GM19035 (cell line): Measurements from ENCODE around the gene LAMA1.

ENCODE experiments used
- ATAC-seq: cut with Tn5 transposase; IDR thresholded peaks from one replicate; pipeline ENCODE4 v1.9.1; 2021; ENCODE audit not compliant: unreplicated experiment

LAMA1 gene

DNA sequence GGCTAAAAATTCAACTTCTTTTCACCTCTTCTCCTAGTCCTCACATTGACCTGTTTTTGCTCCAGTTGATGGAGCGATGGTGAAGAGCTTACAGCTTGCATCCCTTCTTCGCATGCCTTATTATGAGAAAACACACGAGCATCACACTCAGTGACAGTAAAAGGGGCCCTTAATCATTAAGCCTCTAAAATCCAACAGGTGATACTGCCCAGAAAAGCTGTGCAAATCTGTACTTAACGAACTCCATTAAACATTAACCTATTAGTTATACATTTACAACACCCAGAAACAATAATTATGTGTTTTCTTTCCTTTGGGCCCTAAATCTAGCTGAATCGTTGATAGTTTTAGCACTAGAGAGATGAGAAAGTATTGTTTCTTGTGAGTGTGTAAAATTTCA, 54.8 kb downstream of the LAMA1 start:
- ATAC-seq: no peak

DNA sequence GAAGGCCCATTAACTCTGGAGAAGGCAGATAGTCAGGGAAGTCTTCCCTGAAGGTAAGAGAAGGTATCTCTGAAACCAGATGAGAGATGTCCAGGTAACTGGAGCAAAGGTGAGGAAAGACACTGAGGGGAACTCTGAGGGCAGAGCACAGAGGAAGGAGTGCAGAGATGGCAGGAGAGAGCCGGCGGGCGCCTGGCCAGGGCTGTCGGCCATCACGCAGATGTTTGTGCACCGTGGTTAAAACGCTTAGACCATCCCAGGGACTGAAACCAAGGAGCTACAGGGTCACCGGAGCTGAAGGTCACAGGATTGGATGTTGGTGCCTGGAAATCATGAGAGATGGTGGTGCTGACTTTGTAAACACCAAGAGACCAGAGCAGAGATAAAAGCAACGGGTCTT, 55.4 kb downstream of the LAMA1 start:
- no peak for ATAC-seq

DNA sequence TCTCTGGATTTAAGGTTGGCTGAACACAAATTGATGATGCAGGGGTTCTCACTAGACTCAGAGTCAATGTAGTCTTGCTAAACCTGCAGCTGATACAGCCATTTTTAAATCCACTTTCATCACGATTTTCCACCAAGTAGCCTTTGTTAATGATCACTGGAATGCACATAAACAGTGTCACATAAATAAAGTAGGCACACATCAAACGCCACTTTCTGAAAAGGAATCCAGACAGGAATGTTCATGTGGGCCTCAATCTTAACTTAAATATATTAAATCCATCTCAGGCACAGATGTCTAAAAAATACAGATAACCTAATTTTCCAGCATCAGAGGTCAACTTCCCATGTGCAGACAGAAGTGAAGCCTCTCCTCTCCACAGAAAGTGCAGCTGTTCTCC, 58.3 kb downstream of the LAMA1 start:
- no peak for ATAC-seq

DNA sequence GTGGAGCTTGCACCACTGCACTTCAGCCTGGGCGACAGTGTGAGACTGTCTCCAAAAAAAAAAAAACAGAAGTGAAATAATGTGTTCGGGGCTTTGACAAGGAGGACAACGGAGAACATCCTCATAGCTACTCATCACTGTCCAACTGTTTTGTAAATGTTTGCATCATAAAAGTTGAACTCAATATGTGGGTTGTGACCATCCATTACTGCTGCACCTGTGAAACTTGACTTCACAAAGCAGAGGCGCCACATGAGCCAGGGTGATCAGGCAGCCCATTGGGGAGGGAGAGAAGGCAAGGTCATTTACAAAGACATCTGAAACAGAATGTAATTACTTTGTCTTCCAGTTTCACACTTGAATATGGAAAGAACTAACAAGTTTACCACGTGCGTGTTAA, 61.6 kb downstream of the LAMA1 start:
- no peak for ATAC-seq

DNA sequence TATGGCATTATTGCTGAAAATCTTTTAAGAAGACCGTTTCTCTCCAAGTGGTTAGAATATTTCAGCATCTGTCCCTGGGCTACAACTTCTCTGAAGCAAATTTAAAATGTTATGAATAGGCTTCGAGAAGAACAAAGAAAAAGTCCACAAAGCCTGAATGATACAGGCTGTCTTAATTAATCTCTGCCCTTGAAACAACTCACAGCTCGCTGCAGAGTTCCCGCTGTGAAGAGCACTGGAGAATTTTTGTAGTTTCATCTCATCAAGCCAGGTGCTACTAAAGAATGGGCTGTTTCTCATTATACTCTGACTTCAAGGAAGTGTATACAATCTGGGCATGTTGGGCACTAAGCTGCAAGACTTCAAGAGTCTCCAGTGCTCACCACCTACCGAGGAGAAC, 67.6 kb downstream of the LAMA1 start:
- no peak for ATAC-seq

DNA sequence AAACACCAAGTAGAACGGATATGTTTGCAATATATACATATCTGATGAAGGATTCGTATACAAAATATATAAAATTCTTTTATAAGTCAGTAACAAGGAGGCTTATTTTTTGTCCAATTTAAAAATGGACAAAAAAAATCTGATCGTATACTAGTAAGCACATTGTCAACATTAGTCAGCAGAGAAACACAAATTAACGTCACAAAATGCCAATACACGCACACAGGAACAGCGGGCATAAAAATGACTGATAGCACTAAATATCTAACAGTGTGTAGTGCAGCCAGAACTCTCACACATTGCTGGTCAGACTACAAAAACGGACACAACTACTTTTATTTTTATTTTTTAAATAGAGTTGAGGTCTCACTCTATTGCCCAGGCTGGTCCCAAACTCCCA, 69.5 kb downstream of the LAMA1 start:
- ATAC-seq: no peak

DNA sequence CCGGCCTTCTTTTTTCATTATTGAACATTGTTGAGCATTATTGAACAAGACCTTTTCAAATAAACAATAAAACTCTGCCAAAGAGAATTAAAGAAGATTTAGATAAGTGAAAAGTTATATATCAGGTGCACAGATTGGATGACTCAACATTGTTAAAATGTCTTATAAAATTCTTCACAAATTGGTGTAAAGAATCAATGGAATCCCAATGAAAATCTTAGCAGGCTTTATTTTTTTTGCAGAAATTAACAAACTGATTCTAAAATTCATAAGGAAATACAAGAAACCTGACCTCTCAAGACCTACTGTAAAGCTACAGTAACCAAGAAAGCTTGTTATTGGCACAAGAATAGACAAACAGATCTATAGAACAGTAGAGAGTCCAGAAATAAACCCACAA, 70.3 kb downstream of the LAMA1 start:
- no peak for ATAC-seq

DNA sequence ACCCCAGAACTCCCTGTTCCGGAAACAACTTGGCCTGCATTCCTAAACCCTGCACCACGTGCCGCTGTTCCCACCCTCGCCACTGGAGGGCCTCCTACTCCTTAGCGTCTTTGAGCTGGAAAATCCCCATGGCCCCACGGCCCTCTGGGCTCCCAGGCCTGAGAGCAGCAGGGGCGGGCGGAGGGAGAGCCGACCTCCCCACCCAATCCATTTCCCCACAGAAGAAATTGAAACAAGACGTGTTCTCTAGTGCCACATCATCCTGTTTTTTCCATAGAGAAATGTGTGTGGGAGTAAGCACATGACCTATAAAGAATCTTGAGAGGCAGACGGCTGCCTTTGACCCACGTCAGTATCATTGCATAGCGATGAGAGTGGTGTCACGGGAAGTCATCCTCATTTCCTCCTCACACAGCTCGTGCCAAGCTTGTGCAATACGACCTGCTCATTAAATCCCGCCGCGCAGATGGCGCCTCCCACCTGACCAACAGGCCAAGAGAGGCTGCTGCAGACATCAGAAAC, 79.2 kb downstream of the LAMA1 start:
- ATAC-seq: no peak

DNA sequence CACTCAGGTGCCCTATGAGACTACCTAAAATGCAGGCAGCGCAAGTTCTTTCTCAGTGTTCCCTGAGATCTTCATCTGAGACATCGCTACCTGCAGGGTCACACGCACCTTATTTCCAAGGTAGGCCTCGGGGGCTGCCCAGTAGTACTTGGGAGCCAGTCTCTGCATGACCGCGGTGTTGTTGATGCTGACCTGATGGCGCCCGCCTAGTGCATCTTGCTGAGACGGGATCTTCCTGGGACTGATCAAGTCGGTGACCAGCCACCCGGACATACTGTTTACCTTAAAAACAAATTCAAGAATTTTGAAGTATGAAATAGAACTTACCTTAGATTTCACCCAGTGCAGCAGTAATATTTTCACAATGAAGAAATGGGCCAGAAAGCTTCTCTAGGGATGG, 80.1 kb downstream of the LAMA1 start:
- ATAC-seq: no peak

DNA sequence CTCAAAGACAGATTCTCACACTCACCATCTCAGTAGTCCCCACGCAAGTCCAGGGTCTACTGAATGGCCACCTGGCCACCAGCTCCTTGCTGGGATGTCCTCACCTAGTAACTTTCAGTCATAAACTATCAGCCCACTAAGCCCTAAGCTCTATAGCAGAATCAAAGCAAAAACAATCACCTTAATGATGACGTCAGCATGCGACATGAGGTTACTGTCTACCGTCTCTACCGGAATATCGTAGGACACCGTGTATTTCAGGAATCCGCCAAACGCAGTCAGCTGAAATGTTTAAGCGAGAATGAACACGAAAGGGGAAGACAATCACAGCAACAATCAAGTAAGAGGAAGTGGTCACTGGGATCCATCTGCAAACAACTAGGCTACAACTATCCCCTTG, 81.8 kb downstream of the LAMA1 start:
- ATAC-seq: no peak

DNA sequence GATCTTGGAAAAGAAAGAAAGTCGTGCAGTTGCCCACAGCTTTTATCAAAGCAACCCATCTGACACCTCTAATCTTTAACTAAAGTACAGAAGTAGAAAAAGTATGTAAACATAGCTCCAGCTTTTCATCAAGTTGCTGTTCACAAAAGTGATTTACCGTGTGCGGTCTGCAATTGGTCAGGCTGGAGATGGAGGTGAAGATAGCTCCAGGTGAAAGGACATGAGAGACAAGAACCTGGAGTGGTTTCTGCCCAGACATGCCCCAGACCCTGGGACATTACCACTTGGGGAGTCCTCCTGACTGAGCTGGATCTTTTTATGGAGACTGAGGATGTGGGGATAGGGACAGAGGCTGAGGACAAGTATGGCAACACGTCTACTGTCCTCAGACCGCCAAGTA, 82.7 kb downstream of the LAMA1 start:
- ATAC-seq: no peak

DNA sequence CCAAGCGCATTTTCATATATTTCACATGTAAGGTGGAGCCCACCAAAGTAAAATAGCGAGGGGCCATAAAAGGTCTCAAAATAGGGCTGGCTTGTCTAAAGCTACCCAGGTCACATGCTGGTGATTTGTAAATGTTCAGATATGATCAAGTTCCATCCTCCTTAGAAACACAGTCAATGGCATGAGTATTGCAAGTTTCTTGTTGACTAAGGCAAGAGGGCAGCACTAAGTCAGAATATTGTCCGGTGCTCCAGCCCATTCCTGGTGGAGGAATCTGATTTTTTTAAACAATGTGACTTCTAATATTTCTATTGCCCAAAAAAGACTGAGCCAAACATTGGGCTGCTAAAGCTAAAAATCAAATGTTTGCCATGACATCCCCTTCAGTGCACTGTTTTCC, 85.1 kb downstream of the LAMA1 start:
- ATAC-seq: no peak

DNA sequence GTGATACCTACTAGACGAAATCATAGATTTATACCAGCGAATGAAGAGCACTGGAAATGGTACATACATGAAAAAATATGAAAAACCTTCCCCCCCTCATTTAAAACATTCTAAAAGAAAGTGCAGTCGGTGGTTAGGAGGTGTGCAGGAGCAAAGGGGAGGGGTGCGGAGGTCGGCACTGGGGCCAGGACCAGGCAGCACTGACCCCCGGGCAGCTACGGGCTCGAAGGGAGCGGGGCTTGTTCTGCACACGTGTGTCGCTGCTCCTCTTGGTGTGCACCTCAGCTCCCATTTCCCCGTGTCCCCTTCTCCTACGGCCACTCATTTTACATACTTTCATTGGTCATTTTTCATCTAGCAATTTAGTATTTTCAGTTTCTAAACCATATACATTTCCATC, 89.0 kb downstream of the LAMA1 start:
- no peak for ATAC-seq

DNA sequence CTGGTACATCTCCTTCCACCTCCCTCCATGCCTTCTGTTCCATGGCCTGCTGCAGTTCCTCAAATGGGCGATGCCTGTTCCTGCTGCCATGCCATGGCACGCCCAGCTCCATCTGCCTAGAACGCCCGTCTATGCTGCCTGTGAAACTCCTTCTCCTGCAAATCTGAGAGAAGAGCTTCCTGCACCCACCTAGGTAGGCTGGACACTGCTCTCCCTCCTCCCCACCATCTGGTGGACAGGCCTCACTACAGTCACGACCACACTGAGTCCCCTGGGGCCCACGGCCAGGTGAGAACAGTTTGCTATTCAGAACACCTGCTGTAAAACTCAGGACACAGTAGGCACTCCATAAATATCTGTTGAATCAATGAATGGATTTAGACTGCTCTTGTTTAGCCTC, 92.4 kb downstream of the LAMA1 start:
- ATAC-seq: no peak

DNA sequence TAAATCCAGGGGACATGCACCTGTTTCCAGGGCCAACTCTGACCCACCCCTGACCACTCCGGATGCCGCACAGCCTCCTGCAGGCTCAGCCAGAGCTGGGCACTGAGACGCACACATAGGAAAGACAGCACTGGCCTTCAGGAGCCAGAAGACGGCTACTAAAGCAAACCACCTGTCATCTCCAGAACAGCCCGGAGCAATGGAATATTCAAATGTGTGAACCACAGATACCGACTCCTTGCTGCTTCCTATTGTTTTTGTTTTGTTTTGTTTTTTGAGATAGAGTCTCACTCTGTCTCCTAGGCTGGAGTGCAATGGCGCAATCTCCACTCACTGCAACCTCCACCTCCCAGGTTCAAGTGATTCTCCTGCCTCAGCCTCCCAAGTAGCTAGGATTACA, 94.0 kb downstream of the LAMA1 start:
- no peak for ATAC-seq

DNA sequence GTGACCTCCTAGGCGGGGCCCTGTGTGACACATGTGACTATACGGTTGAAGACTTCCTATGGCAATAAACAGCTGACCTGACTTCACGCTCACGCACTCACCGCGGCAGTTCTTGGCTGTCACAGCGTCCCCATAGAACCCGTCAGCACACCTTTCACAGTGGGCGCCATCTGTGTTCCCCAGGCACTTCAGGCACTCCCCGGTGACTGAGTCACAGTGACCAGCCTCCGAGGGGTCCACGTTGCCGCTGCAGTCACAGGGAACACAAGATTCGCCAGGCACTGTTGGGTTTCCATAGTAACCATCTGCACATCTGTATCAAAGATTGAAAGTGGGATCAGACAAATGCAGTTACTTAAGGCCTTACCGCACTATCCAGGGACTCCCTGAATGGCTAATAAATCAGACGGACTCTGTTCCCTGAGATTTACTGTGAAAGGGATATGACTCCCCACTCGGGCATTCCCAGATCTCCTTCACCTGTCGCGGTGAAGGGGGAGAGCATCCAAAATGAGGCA, 94.5 kb downstream of the LAMA1 start:
- no peak for ATAC-seq

DNA sequence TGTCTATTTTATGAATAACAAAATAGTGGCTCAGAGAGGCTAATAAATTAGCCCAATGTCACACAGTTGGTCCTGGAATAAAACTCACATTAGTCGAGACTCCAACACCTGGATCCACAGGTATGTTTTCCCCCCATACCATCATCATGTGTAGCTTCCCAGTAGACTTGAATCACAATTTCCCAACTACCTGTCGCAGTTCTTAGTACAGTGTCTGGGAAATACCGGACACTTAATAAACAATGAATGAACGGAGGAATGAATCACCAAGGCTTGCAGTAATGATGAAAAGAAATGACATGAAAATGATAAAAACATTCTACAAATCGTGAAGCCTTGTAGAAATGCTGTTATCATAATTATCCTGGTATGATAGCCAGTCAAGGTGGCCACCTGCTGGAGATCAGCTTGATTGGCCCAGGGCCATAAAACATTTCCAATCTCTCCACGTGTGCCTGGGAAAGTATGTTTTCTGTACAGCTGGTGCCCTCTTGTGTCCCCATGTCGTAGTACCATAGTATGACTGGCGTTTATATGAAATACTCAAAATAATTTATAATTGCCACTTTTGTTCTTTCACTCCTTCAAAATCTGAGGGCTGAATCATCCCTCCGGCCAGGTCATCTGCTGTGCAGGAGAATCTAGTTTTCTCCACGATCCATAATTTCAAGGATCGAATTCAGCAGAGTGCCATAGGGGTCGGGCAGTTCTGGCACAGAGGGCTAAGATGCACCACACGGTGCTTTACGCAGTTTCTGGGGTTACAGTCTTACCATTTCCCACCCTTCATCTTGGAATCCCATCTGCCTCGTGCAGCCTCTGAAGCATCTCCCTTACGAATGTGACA, 95.4 kb downstream of the LAMA1 start:
- ATAC-seq: no peak

DNA sequence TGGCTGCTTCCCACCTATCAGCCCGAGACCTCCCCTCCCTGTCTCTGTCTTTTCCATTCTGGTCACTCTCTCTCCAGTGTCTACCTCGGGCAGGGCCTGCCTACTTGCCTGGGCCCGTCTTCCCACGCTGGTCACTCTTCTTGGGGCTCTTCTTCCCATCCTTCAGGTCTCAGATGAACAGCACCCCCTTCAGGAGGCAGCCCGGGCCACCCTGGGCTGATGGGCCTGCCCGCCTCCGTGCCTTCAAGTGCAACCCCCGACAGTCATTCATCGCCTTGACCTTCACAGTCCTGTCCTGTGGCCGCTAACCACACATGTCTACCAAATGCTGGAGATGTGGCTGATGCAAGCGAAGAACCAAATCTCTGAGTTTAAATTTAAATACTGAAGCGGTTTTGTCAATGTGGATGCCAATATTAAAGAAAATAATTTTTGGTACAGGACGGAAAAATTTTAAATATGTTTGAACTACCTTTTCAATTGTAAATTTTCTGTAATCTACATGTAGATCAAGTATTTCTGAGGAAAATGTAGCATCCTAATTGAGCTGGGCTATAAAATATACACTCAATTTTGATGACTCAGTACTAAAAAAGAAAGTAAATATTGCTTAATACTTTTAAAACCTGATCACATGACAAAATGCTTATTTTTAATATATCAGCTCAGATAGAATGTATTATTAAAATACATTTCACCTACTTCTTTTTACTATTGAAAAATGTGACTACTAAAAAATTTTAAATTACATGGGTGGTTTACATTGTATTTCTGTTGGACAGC, 96.4 kb downstream of the LAMA1 start:
- no peak for ATAC-seq

DNA sequence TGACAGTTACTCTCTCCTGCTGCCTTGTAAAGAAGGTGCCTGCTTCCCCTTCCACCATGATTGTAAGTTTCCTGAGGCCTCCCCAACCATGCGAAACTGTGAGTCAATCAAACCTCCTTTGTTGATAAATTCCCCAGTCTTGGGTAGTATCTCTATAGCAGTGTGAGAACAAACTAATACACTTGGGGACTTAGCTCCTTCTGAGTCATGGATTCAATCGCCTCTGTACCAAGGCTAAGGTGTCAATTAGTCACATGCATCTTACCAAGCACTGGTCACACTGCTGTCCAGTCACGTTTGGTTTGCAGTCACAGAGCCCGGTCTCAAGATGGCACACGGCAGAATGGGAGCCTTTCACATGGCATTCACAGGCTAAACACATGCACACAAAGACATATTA, 100.6 kb downstream of the LAMA1 start:
- no peak for ATAC-seq

DNA sequence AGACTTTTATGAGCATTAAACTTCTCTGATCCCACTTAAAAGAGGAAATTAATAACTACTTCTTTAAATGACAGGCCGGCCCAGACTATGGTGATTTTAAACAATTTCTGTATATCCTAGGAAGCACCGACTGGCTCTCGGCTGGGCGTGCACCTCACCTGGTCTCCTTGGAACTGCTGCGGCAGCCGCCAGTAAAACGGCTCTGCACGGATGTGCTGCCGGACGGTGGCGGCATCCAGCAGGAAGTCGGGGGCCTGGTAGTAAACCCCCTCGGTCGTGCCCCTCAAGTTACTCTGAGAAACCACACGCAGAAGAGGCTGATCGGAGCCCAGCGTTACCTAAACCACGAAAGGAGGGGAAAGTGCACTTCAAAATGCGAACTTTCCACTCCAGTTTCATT, 106.5 kb downstream of the LAMA1 start:
- no peak for ATAC-seq

DNA sequence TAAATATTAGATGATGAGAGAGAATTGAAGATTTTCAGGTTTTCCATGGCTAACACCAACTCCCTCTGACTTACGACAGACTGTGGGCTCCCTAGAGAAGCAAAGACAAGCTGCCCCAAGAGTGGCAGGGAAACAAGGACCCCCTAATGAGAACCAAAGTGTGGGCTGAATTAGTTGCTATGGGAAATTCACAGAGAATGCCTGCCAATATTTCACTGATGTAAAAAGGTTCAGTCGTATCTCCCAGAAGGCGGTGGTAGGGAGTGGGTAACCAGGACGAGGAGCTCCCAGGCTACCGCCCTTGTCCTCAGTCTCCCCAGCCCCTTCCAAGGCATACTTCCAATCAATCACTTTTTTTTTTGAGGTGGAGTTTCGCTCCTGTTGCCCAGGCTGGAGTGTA, 113.6 kb downstream of the LAMA1 start:
- ATAC-seq: no peak

DNA sequence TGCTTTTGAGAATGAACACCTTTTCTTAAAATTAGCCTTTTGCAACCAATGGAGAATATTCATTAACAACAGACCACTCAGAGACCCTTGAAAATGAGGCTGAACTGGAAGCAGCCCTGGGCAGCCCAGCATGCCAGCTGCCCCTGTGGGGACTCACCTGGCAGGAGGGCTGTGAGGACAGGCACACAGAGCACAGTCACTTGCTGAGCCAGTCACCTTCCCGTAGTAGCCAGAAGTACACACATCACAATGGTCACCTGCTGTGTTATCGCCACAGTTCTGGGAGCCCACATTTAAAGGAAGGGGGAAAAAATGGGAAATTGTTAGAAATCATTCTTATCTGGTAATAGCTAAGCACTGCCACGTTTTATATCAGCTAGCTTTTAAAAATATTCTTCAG, 115.5 kb downstream of the LAMA1 start:
- ATAC-seq: no peak
